HUDEP-2 (cell line): ENCODE data around the gene DOCK6.

Source experiments
- DNase-seq, 76 experiments: peaks; one replicate each; lab custom pipeline; 2025; ENCODE audit not compliant: unreplicated experiment in 76 of 76; lab: John Stamatoyannopoulos, UW

DOCK6 gene

DNA sequence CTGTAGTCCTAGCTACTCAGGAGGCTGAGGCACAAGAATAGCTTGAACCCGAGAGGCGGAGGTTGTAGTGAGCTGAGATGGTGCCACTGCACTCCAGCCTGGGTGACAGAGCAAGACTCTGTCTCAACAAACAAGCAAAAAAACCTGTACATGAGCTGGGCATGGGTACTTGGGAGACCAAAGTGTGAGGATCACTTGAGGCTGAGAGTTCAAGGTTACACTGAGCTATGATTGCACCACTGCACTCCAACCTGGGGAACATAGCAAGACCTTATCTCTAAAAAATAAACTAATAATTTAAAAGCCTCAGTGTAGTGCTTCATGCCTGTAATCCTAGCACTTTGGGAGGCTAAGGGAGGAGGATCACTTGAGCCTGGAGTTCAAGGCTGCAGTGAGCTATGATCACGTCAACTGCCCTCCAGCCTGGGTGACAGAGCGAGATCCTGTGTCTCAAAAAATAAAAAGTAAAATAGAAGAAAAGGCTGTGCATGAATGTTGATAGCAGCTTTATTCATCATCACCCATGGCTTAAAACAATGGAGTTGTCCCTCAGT, 12.3 kb upstream of the DOCK6 start:
- DNase-seq: no peak

DNA sequence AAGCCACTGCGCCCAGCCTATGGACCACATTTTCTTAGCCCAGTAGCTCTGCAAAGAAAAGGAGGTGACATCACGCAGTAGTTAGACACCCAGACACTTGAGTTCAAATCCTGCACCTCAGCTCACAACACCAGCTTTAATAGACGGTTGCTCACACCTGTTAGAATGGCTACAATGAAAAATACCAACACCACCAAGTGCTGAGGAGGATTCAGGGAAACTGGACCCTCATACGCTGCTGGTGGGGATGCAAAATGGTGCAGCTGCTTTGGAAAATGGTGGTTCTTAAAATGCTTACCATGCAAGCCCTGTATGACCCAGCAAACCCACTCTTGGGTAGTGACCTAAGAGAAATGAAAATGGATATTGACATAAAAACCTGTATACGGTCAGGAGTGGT, 11.7 kb upstream of the DOCK6 start:
- no peak for DNase-seq

DNA sequence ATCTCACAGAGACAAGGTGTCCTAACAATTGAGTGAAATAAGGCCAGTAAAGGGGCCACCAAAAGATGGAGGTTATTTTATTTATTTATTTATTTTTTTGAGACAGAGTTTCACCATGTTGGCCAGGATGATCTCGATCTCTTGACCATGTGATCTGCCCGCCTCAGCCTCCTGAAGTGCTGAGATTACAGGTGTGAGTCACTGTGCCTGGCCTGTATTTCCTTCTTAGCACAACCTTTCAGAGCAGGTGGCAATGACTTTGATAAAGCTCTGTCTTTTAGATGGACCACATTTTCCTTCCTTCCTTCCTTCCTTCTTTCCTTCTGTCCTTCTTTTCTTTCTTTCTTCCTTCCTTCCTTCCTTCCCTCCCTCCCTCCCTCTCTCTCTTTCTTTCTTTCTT, 11.0 kb upstream of the DOCK6 start:
- no peak for DNase-seq

DNA sequence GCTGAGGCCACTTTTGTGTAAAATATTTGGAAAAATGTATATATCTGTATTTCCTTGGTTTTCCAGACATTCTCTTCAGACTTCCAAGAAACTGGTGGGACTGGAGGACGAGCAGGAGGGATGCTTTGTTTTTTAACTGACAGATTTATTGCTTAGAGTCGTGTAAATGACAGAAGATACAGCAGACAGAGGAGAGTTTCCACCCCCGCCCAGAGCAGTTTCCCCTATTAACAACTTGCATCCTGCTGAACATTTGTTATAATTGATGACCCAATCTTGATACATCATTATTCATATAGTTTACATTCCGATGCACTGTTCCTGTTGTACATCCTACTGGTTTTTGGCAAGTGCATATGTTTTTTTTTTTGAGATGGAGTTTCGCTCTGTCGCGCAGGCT, 7.1 kb upstream of the DOCK6 start:
- DNase-seq: no peak

DNA sequence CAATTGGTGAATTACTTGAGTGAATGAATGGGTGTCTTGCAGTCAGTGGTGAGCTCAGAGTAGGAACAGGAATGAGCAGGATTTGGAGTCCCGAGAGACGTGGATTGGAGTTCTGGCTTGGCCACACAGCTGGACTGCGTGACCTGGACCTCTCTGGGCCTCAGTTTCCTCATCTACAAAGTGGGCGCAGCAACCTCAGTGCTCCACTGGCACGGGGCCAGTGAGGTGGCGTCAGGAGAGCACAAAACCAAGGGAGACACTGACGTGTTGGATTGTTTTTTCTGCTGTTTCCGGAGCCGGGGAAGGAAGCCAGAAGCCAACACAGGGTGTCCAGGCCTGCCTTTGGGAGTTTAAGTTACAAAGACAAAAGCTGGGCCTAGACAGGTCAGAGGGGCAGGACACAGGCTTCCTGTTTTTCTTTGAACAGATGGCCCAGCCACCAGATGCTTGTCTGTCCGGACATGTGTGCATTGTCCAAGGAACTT, 6.5 kb upstream of the DOCK6 start:
- no peak for DNase-seq

DNA sequence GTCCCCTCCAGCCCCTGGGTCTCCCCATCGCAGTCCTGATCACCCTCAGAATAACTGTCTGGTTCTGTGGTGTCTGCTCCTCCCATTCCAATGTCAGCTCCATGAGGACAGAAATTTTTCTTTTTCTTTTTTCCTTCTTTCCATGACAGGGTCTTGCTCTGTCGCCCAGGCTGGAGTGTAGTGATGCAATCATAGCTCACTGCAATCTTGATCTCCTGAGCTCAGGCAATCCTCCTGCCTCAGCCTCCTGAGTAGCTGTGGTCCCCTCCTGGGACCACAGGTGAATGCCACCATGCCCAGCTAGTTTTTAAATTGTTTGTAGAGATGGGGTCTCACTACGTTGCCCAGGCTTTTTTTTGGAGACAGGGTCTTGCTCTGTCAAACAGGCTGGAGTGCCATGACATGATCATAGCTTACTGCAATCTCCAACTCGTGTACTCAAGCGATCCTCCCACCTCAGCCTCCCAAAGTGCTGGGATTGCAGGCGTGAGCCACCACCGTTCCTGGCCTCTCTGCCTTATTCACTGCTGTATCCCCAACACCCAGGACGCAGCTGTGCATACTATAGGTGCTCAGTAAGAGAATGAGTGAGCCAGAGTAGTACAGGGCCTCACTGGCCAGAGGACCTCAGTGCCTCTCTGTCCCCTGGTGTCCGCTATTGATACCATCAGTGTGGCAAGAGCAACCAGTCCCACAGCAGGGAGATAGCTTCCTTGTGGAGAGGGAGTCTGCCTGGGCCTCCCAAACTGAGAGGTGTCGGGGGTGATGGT, 5.2 kb upstream of the DOCK6 start:
- DNase-seq: no peak

DNA sequence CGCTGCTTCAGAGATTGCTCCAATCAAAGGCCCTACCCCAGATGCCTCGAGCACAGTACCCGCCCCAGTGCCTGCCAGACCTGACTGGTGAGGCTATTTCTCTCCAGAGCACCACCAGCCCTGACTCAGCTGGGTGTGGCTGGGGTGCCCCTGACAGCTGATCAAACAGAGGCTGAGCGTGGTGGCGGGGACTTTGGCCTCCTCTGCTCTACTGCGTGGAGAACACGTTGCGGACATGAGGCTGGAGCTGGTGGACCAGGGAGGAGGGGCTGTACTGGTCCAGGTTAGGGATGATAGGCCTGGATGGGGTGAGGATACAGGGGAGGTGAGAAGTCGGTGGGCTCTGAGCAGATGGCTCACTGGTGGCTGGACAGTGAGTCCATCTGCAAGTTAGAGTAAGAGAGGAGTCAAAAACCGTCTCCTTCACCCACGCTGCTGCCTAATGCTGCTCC, 3.5 kb upstream of the DOCK6 start:
- DNase-seq: peak in 36 of 76 experiments; percentile 6 to 64 (median 30)

DNA sequence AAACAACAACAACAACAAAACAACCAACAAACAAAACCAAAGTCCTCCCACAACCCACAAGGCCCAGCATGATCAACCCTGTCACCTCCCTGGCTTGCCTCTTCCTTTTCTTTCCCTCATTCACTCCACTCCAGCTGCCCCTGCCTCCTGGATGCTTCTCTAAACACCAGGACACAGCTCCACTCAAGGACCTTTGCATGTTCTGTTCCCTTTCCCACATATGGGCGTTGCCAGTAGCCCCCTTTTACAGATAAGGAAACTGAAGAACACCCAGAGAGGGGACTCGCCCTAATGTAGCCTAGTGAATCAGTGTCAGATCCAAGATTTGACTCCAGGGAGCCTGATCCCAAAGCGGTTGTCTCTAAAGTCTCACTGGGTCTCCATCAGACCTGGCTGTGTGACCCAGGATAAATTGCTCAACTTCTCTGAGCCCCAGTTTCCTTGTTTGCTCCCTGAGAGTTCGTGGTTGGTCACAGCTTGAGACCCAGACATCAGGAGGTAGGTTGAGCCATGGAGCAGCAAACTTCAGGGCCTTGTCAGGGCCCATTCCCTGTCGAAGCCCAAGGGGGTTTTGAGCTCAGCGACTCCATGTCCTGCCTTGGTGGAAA, 3.0 kb upstream of the DOCK6 start:
- DNase-seq: no peak

DNA sequence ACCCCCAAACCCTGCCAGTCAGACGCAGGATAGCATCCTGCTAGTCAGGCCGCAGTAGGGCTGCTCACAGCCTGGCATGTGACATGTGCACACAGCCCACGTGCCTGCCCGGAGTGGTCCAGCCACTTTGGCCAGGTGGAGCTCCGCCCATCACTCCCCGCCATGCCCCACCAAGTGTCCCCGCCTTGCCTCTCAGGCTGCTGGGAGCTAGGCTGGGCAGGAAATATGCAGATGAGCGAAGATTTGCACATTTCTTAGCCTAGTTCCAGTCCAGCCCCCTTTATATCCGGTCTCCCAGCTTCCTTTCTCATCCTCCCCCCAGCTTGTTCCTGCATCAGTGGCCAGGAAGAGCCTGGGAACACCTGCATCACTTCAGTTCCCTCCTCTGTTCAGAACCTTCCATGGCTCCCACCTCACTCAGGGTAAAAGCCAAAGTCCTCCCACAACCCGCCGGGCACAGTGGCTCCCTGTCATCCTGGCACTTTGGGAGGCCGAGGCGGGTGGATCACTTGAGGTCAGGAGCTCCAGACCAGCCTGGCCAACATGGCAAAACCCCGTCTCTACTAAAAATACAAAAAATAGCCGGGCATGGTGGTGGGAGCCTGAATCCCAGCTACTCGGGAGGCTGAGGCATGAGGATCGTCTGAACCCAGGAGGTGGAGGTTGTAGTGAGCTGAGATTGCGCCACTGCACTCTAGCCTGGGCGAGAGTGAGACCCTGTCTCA, 2.3 kb upstream of the DOCK6 start:
- DNase-seq: no peak

DNA sequence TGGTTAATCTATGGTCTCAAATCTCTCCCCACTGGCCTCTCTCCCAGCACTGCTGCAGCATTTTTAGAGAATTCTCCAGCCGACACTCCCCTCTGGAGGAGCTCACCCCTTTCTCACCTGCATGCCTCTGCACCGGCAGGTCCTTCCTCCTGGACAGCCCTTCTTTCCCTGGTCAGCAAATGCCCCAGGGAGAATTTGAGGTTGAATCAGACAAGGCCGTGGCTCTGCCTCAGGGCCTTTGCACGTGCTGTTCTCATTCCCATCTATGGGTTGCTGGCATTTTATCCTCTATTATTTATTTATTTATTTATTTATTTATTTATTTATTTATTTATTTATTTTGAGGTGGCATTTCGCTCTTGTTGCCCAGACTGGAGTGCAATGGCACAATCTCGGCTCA, 1.4 kb upstream of the DOCK6 start:
- DNase-seq: no peak

DNA sequence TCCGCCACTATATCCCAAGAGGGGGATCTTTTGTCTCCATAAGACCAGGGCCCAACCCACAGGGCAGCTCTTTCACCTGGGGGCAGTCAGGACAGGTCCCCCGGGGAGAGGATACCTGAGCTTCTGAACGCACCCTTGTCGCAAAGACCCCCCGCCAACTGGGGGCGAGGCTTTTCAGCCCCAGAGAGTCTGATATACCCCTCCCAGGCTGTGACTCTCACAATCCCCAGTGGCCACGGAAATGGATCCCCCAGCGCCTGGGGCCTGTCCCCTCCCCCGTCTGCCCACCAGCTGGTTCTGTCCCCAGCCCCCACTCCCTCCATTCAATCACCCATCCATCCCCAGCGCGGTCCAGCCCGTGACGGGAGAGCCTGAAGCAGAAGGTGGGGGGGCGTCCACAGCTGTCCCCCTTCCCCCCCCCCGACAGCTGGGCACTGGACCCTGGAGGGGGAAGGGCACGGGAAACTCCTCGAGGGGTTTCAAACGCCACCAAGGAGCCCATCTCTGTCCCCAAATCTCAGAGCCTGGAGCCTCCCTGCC, 823 bp downstream of the DOCK6 start:
- no peak for DNase-seq

DNA sequence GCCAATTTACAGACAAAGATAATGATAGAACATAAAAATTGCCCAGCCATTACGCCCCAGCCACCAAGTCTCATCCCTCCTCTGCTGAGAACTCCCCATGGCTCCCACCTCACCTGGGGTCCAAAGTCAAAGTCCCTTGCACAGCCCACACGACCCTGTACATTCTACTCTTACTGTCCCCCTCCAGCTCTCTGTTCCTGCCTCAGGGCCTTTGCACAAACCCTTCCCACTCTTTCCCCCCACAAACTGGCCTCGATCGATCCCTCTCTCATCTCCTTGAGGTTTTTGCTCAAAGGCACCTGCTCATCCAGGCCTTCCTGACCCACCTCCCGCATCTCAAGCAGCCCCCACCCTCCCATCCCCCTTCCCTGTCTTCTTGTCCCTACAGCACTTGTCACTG, 1.3 kb downstream of the DOCK6 start:
- no peak for DNase-seq

DNA sequence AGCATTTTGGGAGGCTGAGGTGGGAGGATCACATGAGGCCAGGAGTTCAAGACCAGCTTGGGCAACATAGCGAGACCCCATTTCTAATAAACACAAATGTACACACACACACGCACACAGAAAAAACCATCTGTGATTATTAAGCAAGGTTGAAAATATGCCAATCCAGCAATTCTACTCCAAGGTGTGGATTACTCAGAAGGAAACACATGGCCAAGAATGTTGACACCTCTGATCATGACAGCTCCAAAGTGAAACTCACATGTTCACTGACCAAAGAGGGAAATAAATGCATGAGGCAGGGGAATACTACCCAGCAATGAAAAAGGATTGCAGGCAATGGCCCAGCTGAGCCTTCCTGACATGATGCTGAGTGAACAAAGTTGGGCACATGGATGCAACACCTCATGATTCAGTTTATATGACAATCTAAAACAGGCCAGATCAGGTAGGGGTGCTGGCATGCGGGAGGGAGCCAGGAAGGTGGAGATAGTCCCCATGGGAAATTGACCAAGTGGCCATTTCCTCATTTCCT, 4.4 kb downstream of the DOCK6 start:
- DNase-seq: no peak

DNA sequence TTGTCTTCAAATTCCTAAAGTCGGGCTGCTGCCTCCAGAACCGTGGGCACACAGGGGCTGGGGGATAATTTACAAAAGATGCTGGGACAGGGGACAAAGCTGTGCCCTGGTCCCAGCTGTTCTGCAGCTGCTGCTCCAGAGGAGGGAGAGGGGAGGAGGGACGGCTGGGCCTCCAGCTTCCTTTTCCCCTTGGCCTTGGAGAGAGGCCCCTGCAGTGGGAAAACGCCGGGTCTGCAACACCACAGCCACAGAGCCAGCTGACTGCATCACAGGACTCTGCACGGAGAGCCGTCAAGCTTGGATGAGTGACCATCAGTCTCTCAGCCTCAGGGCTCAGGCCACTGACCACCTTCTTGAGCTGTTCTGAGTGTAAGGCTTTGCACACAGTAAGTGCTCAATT, 6.1 kb downstream of the DOCK6 start:
- DNase-seq: no peak

DNA sequence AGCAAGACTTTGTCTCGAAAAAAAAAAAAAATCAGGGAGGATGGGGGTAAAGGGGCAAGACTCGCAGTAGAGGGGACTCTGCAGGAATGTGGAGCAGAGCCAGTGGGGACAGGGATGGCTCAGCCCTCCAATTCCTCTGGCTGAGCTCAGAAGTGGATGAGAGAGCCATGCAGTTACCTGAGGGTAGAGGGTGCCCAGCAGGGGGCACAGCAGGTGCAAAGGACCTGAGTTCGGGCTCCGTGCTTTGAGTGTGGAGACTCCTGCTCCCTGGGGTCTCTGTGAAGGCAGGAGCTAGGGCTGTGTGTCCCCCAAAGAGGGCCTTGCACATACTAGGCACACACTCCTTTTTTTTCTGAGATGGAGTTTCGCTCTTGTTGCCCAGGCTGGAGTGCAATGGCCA, 7.7 kb downstream of the DOCK6 start:
- DNase-seq: no peak

DNA sequence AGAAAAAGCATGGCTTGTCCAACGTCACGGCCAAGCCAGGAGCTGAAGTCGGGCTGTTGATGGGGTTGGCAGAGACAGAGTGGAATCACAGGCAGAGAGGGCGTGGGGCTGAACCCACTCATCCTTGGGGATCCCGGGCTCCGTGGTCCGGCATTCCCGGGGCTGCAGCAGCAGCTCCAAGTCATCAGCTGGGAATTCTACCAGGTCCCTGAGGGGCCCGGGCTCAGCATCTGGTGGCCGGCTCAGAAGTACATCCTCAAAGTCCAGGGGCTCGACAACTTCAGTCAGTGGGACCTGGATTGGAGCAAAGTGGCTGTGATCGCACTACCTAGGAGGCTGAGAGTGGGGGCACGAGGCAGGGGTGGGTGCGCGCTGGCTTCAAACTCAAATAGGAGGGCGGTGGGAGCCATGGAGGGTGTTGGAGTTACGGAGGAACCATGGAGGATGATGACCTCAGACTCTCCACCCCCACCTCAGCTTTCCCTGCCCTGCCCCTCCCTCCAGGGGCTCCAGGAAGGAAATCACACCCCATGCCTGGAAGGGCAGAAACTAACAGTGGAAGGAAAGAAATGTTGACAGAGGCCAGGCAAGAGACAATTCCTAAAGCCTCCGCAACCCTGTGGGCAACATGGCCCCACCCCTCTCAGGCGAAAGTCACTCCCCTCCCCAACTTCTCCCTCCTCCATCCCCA, 9.5 kb downstream of the DOCK6 start:
- no peak for DNase-seq

DNA sequence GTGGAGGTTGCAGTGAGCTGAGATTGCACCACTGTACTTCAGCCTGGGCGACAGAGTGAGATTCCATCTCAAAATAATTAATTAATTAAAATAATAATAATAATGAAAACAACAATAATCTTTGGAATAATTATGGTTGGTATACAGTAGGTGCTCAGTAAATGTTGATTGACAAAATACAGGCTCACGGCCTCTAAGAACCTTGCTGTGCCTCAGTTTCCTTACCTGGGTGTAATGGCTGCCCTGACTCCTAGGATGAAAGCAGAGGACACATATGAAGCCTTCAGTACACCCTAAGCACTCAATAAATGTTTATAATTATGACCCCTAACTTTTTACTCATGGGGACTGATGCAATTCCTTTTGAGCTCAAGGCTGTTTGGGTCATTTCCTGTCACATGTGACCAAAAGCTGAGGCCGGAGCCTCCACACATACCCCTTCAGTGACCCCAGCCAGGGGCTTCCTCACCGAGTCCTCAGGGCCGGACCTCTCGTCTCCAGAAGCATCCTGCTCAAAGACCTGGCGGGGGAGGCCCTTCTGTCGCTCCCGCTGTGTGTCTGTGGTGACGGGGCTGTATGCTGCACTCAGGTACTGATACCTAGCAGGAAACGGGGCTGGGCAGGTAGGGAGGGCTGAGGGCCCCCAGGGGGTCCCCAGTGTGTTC, 10.5 kb downstream of the DOCK6 start:
- no peak for DNase-seq

DNA sequence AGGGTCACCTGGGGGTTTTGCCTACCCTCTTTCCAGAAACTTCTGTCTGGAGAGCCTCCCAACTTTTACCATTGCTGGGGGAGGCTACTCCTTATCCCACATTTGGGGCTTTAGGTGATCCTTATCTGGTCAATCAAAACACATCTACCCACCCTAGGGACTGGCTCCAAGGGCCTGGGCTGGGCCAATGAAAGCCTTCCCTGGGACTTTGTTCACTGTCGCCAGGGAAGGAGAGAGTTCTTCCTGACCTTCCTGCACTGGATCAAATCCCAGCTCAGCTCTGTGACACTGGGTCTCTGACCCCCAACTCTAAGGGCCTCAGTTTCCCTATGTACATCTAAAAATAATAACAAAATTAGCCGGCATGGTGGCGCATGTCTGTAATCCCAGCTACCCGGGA, 11.1 kb downstream of the DOCK6 start:
- no peak for DNase-seq

DNA sequence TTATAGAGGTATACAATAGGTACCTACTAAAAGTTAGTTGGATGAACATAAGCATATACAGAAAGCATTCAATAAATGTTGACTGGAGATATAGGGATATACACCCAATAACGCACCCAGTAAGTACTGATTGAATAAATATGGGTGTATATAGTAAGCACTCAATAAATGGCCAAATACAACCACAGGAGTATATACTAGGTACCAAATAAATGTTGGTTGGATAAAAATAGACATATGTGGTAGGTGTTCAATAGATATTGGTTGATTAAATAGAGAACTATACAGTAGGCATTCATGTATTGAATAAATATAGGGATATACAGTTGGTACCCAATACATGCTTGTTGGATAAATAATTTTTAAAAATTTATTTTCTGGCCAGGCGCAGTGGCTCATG, 13.5 kb downstream of the DOCK6 start:
- DNase-seq: no peak

DNA sequence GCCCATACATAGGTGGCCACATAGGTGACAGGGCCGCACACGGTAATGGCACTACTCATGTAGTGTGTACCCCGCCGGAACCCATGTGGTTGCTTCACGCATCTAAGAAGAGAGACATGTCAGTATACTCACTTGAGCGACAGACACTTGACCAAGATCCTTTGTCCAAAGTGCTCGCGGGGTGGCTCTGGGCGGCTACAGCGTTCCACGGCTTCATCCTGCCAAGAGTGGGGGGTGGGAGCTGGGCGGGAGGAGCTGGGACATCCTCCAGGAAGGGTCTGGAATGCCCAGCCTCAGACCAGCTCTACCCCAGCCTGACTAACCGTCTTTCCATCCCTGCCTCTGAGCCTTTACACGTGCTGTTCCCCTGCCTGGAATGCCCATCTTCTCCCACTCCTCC, 14.4 kb downstream of the DOCK6 start:
- DNase-seq: no peak
